HG03354 (cell line): Measurements from ENCODE around the gene SHLD1.
"Not testable (repeated sequence)": the region's sequence is repeated elsewhere in the genome, so short reads cannot be mapped to it uniquely, and the experiment has no call there.

ENCODE experiments used
- ATAC-seq: cut with Tn5 transposase; IDR thresholded peaks from one replicate; pipeline ENCODE4 v1.9.1; 2021; ENCODE audit warnings: mild to moderate bottlenecking; ENCODE audit not compliant: unreplicated experiment, poor library complexity, severe bottlenecking

Gene SHLD1

DNA sequence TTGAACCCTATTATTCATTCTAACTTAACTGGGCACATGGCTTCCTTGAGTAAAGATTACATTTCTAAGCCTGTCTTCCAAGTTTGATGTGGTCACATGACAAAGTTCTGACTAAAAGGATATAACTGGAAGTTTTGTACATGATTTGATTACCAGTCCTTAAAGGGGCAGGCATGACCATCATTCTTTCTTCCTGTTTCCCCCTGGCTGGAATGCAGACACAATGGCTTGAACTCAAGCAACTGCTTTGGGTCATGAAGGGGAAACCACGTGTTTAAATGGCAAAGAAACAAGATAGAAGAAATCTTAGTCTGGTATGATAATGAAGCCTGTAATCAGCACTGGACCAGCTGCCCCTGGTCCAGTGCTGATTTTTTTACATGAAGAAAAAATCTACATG is 15.6 kb upstream of the SHLD1 start:
- no peak for ATAC-seq

GRCh38 chr20:5735845-5736510 is 14.2 kb upstream of the SHLD1 start:
- no peak for ATAC-seq

- ATAC-seq = no peak
Measured at GRCh38 chr20:5737619-5737953, 12.6 kb upstream of the SHLD1 start.

- ATAC-seq = no peak
Measured at GRCh38 chr20:5737966-5738365, 12.2 kb upstream of the SHLD1 start.

DNA sequence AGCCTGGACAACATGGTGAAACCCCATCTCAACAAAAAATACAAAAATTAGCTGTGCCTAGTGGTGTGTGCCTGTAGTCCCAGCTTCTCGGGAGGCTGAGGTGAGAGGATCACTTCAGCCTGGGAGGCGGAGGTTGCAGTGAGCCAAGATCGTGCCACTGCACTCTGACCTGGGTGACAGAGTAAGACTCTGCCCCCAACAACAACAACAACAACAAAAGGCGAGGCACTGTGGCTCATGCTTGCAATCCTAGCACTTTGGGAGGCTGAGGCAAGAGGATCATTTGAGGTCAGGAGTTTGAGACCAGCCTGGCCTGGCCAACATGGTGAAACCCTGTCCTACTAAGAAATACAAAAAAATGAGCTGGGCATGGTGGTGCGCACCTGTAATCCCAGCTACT is 9.6 kb upstream of the SHLD1 start:
- ATAC-seq = not testable (repeated sequence)

GRCh38 chr20:5741089-5741488 is 9.1 kb upstream of the SHLD1 start:
- ATAC-seq = no peak

GRCh38 chr20:5742041-5742440 is 8.2 kb upstream of the SHLD1 start:
- no peak for ATAC-seq

GRCh38 chr20:5745416-5746030 is 4.7 kb upstream of the SHLD1 start:
- ATAC-seq = no peak

- no peak for ATAC-seq
Measured at GRCh38 chr20:5746064-5746463, 4.1 kb upstream of the SHLD1 start.

- no peak for ATAC-seq
Measured at GRCh38 chr20:5748246-5748645, 2.0 kb upstream of the SHLD1 start.

- ATAC-seq = not testable (repeated sequence)
Measured at GRCh38 chr20:5749512-5749951, 669 bp upstream of the SHLD1 start.

- ATAC-seq = no peak
Measured at GRCh38 chr20:5751856-5752255, 1.7 kb downstream of the SHLD1 start.

DNA sequence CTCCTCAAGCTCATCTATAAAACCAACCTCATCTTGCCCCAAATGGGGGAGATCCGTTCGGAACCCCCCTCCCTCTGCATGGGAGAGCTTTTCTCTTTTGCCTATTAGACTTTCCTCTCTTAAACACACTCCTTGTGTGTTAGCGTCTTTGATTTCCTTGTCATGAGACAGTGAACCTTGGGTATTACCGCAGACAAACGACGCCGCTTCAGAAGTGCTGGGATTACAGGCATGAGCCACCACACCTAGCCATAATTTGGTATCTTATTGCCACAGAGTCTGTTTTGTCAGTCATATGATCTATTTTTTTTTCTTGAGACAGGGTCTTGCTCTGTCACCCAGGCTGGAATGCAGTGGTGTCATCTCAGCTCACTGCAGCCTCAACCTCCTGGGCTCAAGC is 3.6 kb downstream of the SHLD1 start:
- no peak for ATAC-seq

GRCh38 chr20:5757949-5758348 is 7.7 kb downstream of the SHLD1 start:
- no peak for ATAC-seq

DNA sequence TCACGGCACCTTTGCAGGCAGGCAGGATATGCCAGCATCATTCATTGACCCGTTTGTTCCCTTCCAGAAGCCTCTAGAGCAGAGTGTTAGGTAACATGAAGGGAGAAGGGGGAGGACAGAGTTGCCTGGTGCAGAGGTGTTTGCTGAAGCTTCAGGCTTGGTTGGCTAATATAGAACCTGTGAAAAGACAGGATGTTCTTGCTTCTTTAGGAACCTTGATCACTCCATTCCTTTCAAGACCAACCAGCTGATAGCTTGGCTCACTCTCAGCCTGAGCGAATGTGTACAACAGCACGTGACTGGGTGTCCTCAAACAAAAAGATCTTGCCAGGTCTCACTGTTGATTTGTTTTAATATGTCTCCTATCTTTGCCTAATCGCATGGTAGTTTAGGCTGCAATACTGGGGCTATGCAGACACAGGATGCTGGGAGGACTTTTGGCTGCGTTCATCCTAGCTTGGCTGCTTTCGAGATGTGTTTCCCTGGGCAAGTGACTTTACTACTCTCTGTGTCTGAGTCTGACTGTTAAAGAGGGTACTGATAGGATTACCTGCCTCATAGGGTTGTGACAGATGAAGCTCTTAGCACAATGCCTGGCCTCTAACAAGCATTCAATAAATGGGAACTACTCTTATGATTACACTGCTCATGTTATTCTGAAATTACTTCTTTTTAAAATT is 16.0 kb downstream of the SHLD1 start:
- ATAC-seq = no peak

- peak; percentile 39 for ATAC-seq
Measured at GRCh38 chr20:5767493-5768098, 17.4 kb downstream of the SHLD1 start.

- ATAC-seq = no peak
Measured at GRCh38 chr20:5770231-5770986, 20.2 kb downstream of the SHLD1 start.

- ATAC-seq = peak; percentile 44
Measured at GRCh38 chr20:5770987-5771318, 20.8 kb downstream of the SHLD1 start.

DNA sequence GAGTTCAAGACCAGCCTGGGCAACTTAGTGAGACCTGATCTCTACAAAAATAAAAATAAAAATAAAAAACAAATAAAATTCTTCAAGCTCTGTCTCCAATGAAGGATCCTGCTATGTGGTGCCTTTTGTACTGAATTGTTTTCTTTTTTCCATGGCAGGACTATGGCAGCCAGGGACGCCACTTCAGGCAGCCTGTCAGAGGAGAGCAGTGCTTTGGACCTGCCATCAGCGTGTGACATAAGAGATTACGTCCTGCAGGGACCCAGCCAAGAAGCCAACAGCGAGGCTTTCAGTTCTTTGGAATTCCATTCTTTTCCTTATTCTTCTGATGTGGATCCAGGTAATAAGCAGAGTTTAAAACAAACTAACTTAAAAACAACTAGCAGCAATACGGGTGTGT is 22.5 kb downstream of the SHLD1 start:
- no peak for ATAC-seq

- no peak for ATAC-seq
Measured at GRCh38 chr20:5773589-5773988, 23.4 kb downstream of the SHLD1 start.
